Lower lobe of right lung (tissue), 2 donors: ENCODE results near the gene PCDHGB5. TPM values are rescaled to one million over a fixed set of nuclear protein-coding genes. Genes with fewer than 3 reads are reported as not detected.
A peak's percentile ranks its signal among the peaks of the same experiment; 100 is the strongest.

Experiments used
- ATAC-seq, 2 donors: fragments of 200-7000 bp; cut with Tn5 transposase; one replicate each; pipeline ENCODE4 v1.9.1; 2020 to 2022; ENCODE audit warnings: mild to moderate bottlenecking in 2 of 2, moderate library complexity in 2 of 2
- DNase-seq: peaks from one replicate; pipeline ENCODE4 v3.0.0-alpha.2; 2020
- H3K27ac ChIP-seq: fragments of 200-600 bp; one replicate; pipeline ENCODE4 v1.8.0; 2022
- H3K27me3 ChIP-seq: fragments of 200-600 bp; one replicate; pipeline ENCODE4 v1.8.0; 2022; ENCODE audit warnings: low read depth
- H3K36me3 ChIP-seq: fragments of 200-600 bp; one replicate; pipeline ENCODE4 v1.8.0; 2022; ENCODE audit warnings: mild to moderate bottlenecking
- H3K4me1 ChIP-seq: fragments of 200-600 bp; one replicate; pipeline ENCODE4 v1.8.0; 2022
- H3K4me3 ChIP-seq: fragments of 200-600 bp; one replicate; pipeline ENCODE4 v1.8.0; 2022; ENCODE audit warnings: mild to moderate bottlenecking
- H3K9me3 ChIP-seq: fragments of 200-600 bp; one replicate; pipeline ENCODE4 v1.8.0; 2022
- CTCF ChIP-seq: fragments of 200-600 bp; IDR thresholded peaks from one replicate; pipeline ENCODE4 v1.8.0; 2022; ENCODE audit warnings: antibody characterized with exemption, mild to moderate bottlenecking
- intact Hi-C: fragments of 100-400 bp; cut with DNase I; formaldehyde crosslinking; loops from one replicate; pipeline ENCODE4 v1.11.0; 2022
- total RNA-seq: library from RNA; stranded (reverse); fragmentation: NEBNext Ultra II Directional; extraction: Animal tissue kit (Norgen Biotek cat#: 25700); gene quantifications from one replicate; pipeline ENCODE4 v1.2.1, GENCODE V29; 2021
- donor health status: DM: no; HTN: yes; CAD: no; lungs with severe emphysema.

PCDHGB5 gene
- total RNA-seq, 1 donor from 2014 or later, result 9.1 TPM

GRCh38 chr5:141420855-141421488, 23.2 kb downstream of the PCDHGB5 start, which contains the start of gene PCDHGA11:
TSS of gene PCDHGA11 (plus strand) at chr5:141421051. CDS start at chr5:141421228, 177 bp downstream.
- Histone ChIP-seq H3K36me3 (no peaks in the 10 kb centered on the region), H3K4me3 (peak within 1 kb of the TSS; percentile 48), H3K4me1 (no peaks in the 10 kb centered on the region), H3K27ac (no peak within 1 kb of the TSS), H3K9me3 (peaks cover 85% of the 10 kb centered on the region), H3K27me3 (peaks cover 12% of the 10 kb centered on the region)
- DNase-seq (peak; percentile 69), ATAC-seq (peak; percentile 56 to 67)
- peak; percentile 46 for TF ChIP-seq CTCF
- intact Hi-C loops, result no loop called here

GRCh38 chr5:141421489-141421855, 23.7 kb downstream of the PCDHGB5 start:
- TF ChIP-seq CTCF, result no peak
- Histone ChIP-seq H3K4me3 (peak overlapping the region; percentile 48), H3K9me3 (peaks cover 88% of the 10 kb centered on the region), H3K4me1 (no peaks in the 10 kb centered on the region), H3K27me3 (peaks cover 12% of the 10 kb centered on the region), H3K36me3 (no peaks in the 10 kb centered on the region), H3K27ac (no peak overlapping the region)
- no peak for ATAC-seq
- intact Hi-C loops, result no loop called here
- DNase-seq, result no peak

DNA sequence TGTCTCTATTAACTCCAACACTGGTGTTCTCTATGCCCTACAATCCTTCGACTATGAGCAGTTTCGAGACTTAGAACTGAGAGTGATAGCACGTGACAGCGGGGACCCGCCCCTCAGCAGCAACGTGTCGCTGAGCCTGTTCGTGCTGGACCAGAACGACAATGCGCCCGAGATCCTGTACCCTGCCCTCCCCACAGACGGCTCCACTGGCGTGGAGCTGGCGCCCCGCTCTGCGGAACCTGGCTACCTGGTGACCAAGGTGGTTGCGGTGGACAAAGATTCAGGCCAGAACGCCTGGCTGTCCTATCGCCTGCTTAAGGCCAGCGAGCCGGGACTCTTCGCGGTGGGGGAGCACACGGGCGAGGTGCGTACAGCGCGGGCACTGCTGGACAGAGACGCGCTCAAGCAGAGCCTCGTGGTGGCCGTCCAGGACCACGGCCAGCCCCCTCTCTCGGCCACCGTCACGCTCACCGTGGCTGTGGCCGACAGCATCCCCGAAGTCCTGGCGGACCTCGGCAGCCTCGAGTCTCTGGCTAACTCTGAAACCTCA, 25.1 kb downstream of the PCDHGB5 start:
- Histone ChIP-seq H3K9me3 (peaks cover 97% of the 10 kb centered on the region), H3K4me3 (no peak overlapping the region), H3K27ac (no peak overlapping the region), H3K27me3 (peaks cover 12% of the 10 kb centered on the region), H3K36me3 (no peaks in the 10 kb centered on the region), H3K4me1 (no peaks in the 10 kb centered on the region)
- no peak for DNase-seq
- TF ChIP-seq CTCF, result no peak
- ATAC-seq, result no peak
- intact Hi-C loops, result no loop called here

DNA sequence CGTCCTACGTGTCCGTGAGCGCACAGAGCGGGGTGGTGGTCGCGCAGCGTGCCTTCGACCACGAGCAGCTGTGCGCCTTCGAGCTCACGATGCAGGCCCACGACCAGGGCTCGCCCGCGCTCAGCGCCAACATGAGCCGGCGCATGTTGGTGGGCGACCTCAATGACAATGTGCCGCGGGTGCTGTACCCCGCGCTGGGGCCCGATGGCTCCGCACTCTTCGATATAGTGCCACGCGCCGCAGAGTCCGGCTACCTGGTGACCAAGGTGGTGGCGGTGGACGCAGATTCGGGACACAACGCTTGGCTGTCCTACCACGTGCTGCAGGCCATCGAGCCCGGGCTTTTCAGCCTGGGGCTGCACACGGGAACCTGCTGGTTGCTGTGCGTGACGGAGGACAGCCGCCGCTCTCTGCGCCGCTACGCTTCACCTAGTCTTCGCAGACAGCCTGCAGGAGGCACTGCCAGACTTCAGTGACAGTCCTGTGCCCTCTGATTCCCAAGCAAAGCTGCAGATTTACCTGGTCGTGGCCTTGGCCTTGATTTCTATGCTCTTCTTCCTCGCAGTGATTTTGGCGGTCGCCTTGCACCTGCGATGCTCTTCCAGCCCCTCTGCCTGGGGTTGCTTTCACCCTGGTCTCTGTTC, 30.2 kb downstream of the PCDHGB5 start:
- TF ChIP-seq CTCF, result no peak
- DNase-seq, result no peak
- Histone ChIP-seq H3K27ac (no peak overlapping the region), H3K4me1 (no peaks in the 10 kb centered on the region), H3K4me3 (no peak overlapping the region), H3K36me3 (no peaks in the 10 kb centered on the region), H3K27me3 (peaks cover 11% of the 10 kb centered on the region), H3K9me3 (peaks cover 91% of the 10 kb centered on the region)
- no peak for ATAC-seq
- intact Hi-C loops, result no loop called here

DNA sequence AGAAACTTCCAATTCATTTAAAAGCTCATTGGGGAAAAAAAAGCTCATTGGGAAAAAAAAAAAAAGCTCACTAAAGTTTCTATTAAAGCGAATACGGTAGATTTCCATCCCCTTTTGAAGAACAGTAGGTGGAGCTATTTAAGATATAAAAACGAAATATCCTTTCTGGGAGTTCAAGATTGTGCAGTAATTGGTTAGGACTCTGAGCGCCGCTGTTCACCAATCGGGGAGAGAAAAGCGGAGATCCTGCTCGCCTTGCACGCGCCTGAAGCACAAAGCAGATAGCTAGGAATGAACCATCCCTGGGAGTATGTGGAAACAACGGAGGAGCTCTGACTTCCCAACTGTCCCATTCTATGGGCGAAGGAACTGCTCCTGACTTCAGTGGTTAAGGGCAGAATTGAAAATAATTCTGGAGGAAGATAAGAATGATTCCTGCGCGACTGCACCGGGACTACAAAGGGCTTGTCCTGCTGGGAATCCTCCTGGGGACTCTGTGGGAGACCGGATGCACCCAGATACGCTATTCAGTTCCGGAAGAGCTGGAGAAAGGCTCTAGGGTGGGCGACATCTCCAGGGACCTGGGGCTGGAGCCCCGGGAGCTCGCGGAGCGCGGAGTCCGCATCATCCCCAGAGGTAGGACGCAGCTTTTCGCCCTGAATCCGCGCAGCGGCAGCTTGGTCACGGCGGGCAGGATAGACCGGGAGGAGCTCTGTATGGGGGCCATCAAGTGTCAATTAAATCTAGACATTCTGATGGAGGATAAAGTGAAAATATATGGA, 32.8 kb downstream of the PCDHGB5 start, which contains the start of gene PCDHGA12:
TSS of gene PCDHGA12 (plus strand) at position 176 of the 782 bp plus-strand sequence. CDS start at position 429, 253 bp downstream.
- Histone ChIP-seq H3K27ac (no peak within 1 kb of the TSS), H3K4me1 (no peaks in the 10 kb centered on the region), H3K27me3 (peaks cover 11% of the 10 kb centered on the region), H3K36me3 (no peaks in the 10 kb centered on the region), H3K9me3 (peaks cover 85% of the 10 kb centered on the region), H3K4me3 (peak within 1 kb of the TSS; percentile 28)
- intact Hi-C loops, result no loop called here
- DNase-seq (no peak), ATAC-seq (peak; percentile 35 to 78)
- peak; percentile 35 for TF ChIP-seq CTCF
